ENCODE results near the gene CCT7.

GRCh38 chr2:73250872-73251846 is 17.1 kb downstream of the CCT7 start:
- TF ChIP-seq POLR2A (IDR thresholded peaks at IDR 0.05), result no peak
- TF ChIP-seq CTCF (IDR thresholded peaks at IDR 0.05), result no peak

Measured in right lobe of liver (tissue), 4 donors.